PC-3 (cell line): Measurements from ENCODE around the gene SUGCT. TPM values are rescaled to one million over a fixed set of nuclear protein-coding genes. Genes with fewer than 3 reads are reported as not detected.

ENCODE experiments used
- ATAC-seq: fragments of 200-7000 bp; cut with Tn5 transposase; 2 replicates; pipeline ENCODE4 v1.9.1; 2020; ENCODE audit warnings: mild to moderate bottlenecking, moderate library complexity
- BruUV-seq: library from RNA; stranded (reverse); fragments of 400-500 nt; replicated peaks from 2 replicates; lab custom pipeline; 2021; lab: Mats Ljungman, UMichigan
- CTCF ChIA-PET: fragments of 300-600 bp; sonication (Branson Sonifier 250); formaldehyde crosslinking; loops from one replicate; lab custom pipeline; 2022; ENCODE audit warnings: antibody characterized with exemption; lab: Charles Lee
- POLR2A ChIA-PET: fragments of 300-600 bp; sonication (Branson Sonifier 250); formaldehyde crosslinking; loops from one replicate; lab custom pipeline; 2022; ENCODE audit warnings: antibody characterized with exemption; ENCODE audit not compliant: unreplicated experiment; lab: Charles Lee
- DNase-seq: peaks from one replicate; pipeline ENCODE4 v3.0.0-alpha.2; 2015
- H2AFZ ChIP-seq: fragments of 300-600 bp; sonication (generic); 2 replicates; pipeline ENCODE4 v1.6.0; 2016; ENCODE audit warnings: antibody characterized with exemption, low read length
- H3F3A ChIP-seq: fragments of 300-600 bp; sonication (generic); one replicate; pipeline ENCODE4 v1.6.0; 2017; ENCODE audit warnings: antibody characterized with exemption, low read length, control low read depth, mild to moderate bottlenecking; ENCODE audit not compliant: unreplicated experiment
- H3K27ac ChIP-seq: fragments of 300-600 bp; sonication (generic); 2 replicates; pipeline ENCODE4 v1.5.1; 2016; ENCODE audit warnings: mild to moderate bottlenecking, low read length
- H3K27me3 ChIP-seq: fragments of 300-600 bp; sonication (generic); 2 replicates; pipeline ENCODE4 v1.6.1; 2016; ENCODE audit warnings: low read length, mixed read lengths
- H3K36me3 ChIP-seq: fragments of 300-600 bp; sonication (generic); 2 replicates; pipeline ENCODE4 v1.6.1; 2016; ENCODE audit warnings: low read depth, mixed run types, low read length, mixed read lengths
- H3K4me1 ChIP-seq: fragments of 300-600 bp; sonication (generic); 2 replicates; pipeline ENCODE4 v1.5.1; 2016; ENCODE audit warnings: low read length; ENCODE audit not compliant: insufficient read depth
- H3K4me2 ChIP-seq: fragments of 300-600 bp; sonication (generic); 2 replicates; pipeline ENCODE4 v1.6.0; 2016; ENCODE audit warnings: low read length
- H3K4me3 ChIP-seq: fragments of 300-600 bp; sonication (generic); 2 replicates; pipeline ENCODE4 v1.5.1; 2016; ENCODE audit warnings: mild to moderate bottlenecking, low read length, mixed read lengths
- H3K79me2 ChIP-seq: fragments of 300-600 bp; sonication (generic); 2 replicates; pipeline ENCODE4 v1.6.1; 2017; ENCODE audit warnings: low read length, mixed read lengths
- H3K9ac ChIP-seq: fragments of 300-600 bp; sonication (generic); 2 replicates; pipeline ENCODE4 v1.6.0; 2016; ENCODE audit warnings: mild to moderate bottlenecking, low read length
- H3K9me2 ChIP-seq: fragments of 300-600 bp; sonication (generic); replicated peaks from 2 replicates; pipeline ENCODE4 v1.6.1; 2016; ENCODE audit warnings: mixed run types, low read length, mixed read lengths
- H3K9me3 ChIP-seq: fragments of 300-600 bp; sonication (generic); 2 replicates; pipeline ENCODE4 v1.6.1; 2016; ENCODE audit warnings: low read length, mixed read lengths
- H4K20me1 ChIP-seq: fragments of 300-600 bp; sonication (generic); 2 replicates; pipeline ENCODE4 v1.6.1; 2016; ENCODE audit warnings: low read length, mixed read lengths
- EZH2 ChIP-seq: fragments of 300-600 bp; sonication (generic); IDR thresholded peaks from one replicate; pipeline ENCODE4 v1.6.1; 2017; ENCODE audit warnings: antibody characterized with exemption, mild to moderate bottlenecking, low read length; ENCODE audit not compliant: unreplicated experiment
- EZH2phosphoT487 ChIP-seq: fragments of 300-600 bp; sonication (generic); IDR thresholded peaks from 2 replicates; pipeline ENCODE4 v1.6.1; 2018; ENCODE audit warnings: mild to moderate bottlenecking, antibody characterized with exemption, low read length, borderline replicate concordance
- intact Hi-C: fragments of 100-400 bp; cut with micrococcal nuclease; formaldehyde crosslinking; loops from 2 replicates; pipeline ENCODE4 v1.9.0; 2023
- total RNA-seq: library from RNA; depleted of rRNA; stranded (reverse); fragments of >200 nt; gene quantifications from 2 replicates; pipeline ENCODE4 v1.2.3, GENCODE V29; 2014
- TF ChIP-seq, protein P1 (sequence below): fragments of 300-600 bp; sonication (generic); conservative IDR thresholded peaks from 2 replicates; pipeline ENCODE4 v1.5.1; 2017; ENCODE audit warnings: antibody characterized with exemption, low read depth, mild to moderate bottlenecking, low read length

SUGCT gene
- total RNA-seq, 1 experiment from 2014 or later, result 2.9 TPM

DNA sequence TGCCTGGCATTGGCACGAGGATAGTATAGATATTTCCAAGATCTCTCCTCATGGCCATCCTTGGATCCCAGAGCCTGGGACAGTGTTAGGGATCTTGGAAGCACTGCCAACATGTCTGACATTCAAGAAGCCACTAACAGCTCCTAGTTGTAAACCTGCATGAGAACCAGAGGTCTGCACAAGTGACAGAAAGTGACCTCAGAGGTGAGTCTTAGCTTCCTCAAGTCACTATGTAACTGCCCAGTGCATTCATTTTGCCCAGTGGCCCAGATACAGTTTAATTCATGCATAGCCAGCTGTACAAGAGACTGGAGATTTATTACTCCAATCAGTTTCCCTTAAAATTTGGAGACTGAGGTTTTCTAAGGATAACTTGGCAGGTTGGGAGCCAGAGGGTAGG, 16.7 kb downstream of the SUGCT start:
- Histone ChIP-seq H4K20me1 (no peaks in the 10 kb centered on the region), H3K9ac (no peak overlapping the region), H3K27me3 (no peaks in the 10 kb centered on the region), H3K79me2 (no peaks in the 10 kb centered on the region), H3K9me3 (no peaks in the 10 kb centered on the region), H3K36me3 (no peaks in the 10 kb centered on the region), H3K4me3 (no peak overlapping the region), H3K4me2 (no peak overlapping the region), H3K27ac (no peak overlapping the region), H2AFZ (no peak overlapping the region), H3F3A (no peaks in the 10 kb centered on the region), H3K4me1 (peaks cover 6% of the 10 kb centered on the region; the same call in 1 of the 2 replicates), H3K9me2 (no peaks in the 10 kb centered on the region)
- no TSS peak for BruUV-seq
- intact Hi-C loops, result no loop called here
- DNase-seq (no peak), ATAC-seq (no peak)
- POLR2A ChIA-PET, result no interaction called here
- TF ChIP-seq, protein P1, sequence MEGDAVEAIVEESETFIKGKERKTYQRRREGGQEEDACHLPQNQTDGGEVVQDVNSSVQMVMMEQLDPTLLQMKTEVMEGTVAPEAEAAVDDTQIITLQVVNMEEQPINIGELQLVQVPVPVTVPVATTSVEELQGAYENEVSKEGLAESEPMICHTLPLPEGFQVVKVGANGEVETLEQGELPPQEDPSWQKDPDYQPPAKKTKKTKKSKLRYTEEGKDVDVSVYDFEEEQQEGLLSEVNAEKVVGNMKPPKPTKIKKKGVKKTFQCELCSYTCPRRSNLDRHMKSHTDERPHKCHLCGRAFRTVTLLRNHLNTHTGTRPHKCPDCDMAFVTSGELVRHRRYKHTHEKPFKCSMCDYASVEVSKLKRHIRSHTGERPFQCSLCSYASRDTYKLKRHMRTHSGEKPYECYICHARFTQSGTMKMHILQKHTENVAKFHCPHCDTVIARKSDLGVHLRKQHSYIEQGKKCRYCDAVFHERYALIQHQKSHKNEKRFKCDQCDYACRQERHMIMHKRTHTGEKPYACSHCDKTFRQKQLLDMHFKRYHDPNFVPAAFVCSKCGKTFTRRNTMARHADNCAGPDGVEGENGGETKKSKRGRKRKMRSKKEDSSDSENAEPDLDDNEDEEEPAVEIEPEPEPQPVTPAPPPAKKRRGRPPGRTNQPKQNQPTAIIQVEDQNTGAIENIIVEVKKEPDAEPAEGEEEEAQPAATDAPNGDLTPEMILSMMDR, result no peak
- no peak for TF ChIP-seq EZH2
- CTCF ChIA-PET, result no interaction called here

DNA sequence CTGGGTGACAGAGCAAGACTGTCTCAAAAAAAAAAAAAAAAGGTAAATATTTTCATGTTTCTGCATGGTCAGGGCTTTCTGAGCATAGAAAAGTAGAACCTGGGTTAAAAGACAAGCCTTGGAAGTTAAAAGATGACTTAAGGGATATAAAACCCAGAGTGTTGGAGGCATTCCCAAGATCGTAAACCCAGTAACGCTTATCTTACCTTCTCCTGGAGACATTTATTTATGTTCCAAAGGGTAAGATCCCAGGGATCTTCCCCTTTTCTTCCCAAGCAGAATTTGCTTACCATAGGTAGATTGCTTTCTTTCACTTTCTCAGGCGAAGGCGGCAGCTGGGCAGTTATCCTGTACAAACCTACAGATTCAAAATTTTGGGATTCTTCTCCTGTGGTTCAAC, 22.2 kb downstream of the SUGCT start:
- Histone ChIP-seq H3K27me3 (no peaks in the 10 kb centered on the region), H4K20me1 (no peaks in the 10 kb centered on the region), H3K9me3 (no peaks in the 10 kb centered on the region), H2AFZ (no peak overlapping the region), H3K36me3 (no peaks in the 10 kb centered on the region), H3K9me2 (no peaks in the 10 kb centered on the region), H3K4me3 (no peak overlapping the region), H3F3A (no peaks in the 10 kb centered on the region), H3K9ac (no peak overlapping the region), H3K27ac (no peak overlapping the region), H3K4me1 (no peaks in the 10 kb centered on the region), H3K4me2 (no peak overlapping the region; the same call in 1 of the 2 replicates), H3K79me2 (no peaks in the 10 kb centered on the region)
- POLR2A ChIA-PET, result no interaction called here
- CTCF ChIA-PET, result no interaction called here
- no TSS peak for BruUV-seq
- ATAC-seq (peak; percentile 59; the same call in 1 of the 2 replicates), DNase-seq (peak; percentile 18)
- no peak for TF ChIP-seq EZH2phosphoT487
- no peak for TF ChIP-seq EZH2
- TF ChIP-seq, protein P1, result no peak
- intact Hi-C loops, result no loop called here

DNA sequence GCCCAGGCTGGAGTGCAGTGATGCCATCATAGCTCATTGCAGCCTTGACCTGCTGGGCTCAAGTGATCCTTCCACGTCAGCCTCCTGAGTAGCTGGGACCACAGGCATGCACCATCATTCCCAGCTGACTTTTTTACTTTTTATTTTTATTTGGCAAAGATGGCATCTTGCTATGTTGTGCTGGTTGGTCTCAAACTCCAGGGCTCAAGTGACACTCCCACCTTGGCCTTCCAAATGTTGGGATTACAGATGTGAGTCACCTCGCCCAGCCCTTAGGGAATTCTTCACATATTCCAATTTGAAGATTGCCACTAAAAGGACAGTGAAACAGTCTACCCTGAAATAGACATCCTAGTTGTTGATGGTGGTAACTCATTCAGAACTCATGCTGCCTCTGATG, 27.7 kb downstream of the SUGCT start:
- H3K4me3 ChIP-seq, result no peak overlapping the region
- no peaks in the 10 kb centered on the region for H4K20me1 ChIP-seq
- H3F3A ChIP-seq, result no peaks in the 10 kb centered on the region
- no peak overlapping the region for H3K9ac ChIP-seq
- H3K27ac ChIP-seq, result no peak overlapping the region
- ChIA-PET CTCF (no interaction called here), POLR2A (no interaction called here)
- no peak overlapping the region for H3K4me2 ChIP-seq
- H3K27me3 ChIP-seq, result no peaks in the 10 kb centered on the region
- no TSS peak for BruUV-seq
- DNase-seq, result peak; percentile 15
- H3K4me1 ChIP-seq, result no peaks in the 10 kb centered on the region
- no peaks in the 10 kb centered on the region for H3K36me3 ChIP-seq
- no peak overlapping the region for H2AFZ ChIP-seq
- intact Hi-C loops, result no loop called here
- TF ChIP-seq EZH2 (no peak), EZH2phosphoT487 (no peak)
- TF ChIP-seq, protein P1, result no peak
- H3K79me2 ChIP-seq, result no peaks in the 10 kb centered on the region
- no peaks in the 10 kb centered on the region for H3K9me3 ChIP-seq
- ATAC-seq, result no peak
- H3K9me2 ChIP-seq, result no peaks in the 10 kb centered on the region
